GM19438 (cell line): ENCODE data around the gene HDDC3.
"Not testable (repeated sequence)": the region's sequence is repeated elsewhere in the genome, so short reads cannot be mapped to it uniquely, and the experiment has no call there.

Source experiments
- ATAC-seq: cut with Tn5 transposase; IDR thresholded peaks from one replicate; pipeline ENCODE4 v1.9.1; 2021; ENCODE audit warnings: low read depth; ENCODE audit not compliant: unreplicated experiment

The HDDC3 gene

DNA sequence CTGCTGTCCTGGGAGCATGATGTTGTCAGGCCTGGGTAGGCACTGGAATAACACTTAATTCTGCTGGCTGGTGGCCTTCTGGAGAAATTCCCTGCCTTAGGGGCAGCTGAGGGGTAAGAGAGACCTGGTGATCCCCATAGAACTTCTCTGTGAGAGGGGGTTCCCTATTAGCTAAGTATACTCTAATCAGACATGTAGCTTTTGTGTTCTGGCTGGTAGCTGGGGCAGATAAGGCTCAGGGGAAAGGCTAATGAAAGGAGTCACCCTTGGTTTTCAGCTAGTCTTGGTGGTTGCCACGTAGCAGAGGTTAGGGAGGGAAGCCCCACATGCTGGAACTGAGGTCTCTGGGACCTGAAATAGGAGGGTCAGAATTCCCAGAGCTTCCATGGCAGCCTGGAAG, 952 bp upstream of the HDDC3 start:
- ATAC-seq, result no peak

DNA sequence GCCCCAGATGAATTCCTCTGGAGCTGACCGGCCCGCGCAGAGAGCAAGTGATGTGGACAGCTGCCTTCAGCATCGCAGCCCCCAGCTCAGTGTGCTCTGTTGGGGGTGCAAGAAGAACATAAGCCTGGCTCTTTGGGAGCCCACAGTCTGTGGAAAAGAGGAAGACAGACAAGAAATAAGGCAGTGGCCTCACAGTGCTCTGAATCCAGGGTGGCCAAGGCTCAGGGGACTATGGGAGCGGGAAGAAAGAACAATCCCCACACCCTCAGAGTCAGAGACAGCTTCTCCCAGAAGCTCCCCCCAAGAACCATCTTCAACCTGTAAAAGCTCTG, 277 bp upstream of the HDDC3 start:
- no peak for ATAC-seq

DNA sequence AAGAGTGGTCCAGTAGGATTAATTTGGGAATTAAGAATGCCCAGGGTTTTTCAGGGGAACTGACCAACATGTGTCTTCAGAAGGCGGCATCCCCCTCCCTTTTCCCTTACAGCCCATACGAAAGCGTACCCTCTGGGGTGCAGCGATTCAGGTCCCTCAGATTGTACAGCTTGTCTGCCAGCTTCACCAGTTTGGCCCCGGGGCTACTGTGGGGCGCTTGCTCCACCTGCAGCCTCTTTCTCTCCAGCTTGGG, 848 bp downstream of the HDDC3 start:
- ATAC-seq, result no peak

DNA sequence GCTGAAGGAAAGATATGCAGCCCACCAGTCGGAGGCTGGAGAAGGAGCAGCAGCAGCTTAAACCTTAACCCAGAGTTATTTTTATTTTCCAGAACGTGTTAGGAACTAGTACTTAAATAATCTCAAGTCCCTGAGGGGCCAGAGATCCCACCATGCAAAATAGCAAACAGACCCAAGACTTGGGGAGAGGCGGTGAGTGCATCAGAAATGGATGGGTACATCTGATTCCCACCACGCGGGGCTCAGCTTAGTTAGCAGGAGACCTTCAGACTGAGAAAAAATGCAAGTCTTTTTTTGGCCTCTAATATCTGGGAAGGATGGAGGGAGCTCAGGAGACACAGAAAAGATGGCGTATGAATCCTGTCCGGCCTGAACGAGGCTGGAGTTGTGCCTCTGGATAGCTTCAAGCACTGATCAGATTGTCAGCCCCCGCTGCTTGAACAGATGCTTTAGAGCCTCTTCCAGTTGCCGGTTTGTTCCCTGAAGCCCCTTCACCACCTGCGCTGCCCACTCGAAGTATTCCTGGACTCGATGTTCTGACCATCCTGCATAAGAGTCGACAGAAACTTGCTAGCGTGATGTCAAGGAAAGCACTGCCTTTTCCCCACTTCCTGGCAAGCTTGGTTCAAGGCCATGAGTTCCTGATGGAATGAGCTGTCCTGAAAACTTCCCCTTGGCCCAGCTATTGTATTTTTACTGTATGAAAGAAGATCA, 1.3 kb downstream of the HDDC3 start:
- no peak for ATAC-seq

DNA sequence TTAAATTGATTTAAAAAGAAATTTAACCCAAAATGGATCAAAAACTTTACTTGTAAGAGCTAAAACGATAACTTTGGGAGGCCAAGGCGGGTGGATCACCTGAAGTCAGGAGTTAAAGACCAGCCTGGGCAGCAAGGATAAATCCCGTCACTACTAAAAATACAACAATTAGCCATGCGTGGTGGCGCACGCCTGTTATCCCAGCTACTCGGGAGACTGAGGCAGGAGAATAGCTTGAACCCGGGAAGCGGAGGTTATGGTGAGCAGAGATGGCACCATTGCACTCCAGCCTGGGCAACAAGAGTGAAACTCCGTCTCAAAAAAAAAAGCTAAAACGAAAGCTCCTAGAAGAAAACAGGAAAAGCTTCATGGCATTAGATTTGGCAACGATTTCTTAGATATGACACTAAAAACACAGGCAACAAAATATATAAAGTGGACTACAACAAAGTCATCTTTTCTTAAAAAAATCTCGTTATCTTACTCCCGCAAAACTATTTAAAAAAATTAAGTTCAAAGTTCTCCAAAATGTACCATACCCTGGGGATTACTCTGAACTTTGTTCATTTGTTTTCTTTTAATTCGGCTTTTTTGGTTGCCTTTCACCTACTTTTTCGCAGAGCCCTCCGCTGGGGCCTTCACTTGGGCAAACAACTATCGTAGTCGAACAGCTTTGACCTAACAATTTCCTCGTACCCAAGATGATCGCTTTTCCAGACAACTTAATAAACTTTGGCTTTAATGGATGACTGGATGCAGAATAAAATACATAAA, 2.9 kb downstream of the HDDC3 start:
- no peak for ATAC-seq

DNA sequence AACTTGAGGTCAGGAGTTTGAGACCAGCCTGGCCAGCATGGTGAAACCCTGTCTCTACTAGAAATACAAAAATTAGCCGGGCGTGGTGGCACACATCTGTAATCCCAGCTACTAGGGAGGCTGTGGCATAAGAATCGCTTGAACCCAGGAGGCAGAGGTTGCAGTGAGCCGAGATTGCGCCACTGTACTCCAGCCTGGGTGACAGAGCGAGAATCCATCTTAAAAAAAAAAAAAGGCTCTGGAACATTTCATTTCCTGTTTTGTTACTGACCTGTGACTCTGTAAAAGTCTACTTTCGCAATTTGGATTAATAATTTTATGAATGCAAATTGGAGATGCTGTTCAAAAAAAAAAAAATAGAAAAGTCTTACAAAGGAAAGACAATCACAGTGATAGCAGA, 4.2 kb downstream of the HDDC3 start:
- ATAC-seq, result not testable (repeated sequence)

DNA sequence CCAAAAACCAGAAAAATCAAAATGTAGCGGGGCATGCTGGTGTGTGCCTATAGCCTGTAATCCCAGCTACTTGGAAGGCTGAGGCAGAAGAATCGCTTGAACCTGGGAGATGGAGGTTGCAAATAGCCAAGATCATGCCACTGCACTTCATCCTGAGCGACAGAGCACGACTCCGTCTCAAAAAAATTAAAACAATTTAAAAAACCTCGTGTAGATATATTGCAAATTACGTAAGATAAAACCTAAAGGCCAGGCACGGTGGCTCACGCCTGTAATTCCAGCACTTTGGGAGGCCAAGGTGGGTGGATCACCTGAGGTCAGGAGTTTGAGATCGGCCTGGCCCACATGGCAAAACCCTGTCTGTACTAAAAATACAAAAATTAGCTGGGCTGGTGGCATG, 5.6 kb downstream of the HDDC3 start:
- ATAC-seq, result not testable (repeated sequence)

DNA sequence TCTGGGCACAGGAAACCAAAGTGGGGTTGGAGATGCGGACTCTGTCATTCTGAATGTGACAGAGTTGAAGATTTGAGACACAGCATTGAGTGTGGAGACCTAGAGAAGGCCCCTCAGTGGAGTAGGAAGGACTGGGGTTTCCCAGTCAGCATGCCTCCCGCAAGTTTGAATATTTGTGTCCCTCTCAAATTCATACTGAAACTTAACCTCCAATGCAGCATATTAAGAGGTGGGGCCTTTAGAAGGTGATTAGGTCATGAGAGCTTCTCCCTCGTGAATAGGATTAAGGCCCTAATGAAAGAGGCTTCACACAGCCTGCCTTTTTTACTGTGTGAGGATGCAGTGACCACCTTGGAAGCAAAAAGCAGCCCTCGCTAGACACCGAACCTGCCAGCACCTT, 8.0 kb downstream of the HDDC3 start:
- peak; percentile 50 for ATAC-seq

DNA sequence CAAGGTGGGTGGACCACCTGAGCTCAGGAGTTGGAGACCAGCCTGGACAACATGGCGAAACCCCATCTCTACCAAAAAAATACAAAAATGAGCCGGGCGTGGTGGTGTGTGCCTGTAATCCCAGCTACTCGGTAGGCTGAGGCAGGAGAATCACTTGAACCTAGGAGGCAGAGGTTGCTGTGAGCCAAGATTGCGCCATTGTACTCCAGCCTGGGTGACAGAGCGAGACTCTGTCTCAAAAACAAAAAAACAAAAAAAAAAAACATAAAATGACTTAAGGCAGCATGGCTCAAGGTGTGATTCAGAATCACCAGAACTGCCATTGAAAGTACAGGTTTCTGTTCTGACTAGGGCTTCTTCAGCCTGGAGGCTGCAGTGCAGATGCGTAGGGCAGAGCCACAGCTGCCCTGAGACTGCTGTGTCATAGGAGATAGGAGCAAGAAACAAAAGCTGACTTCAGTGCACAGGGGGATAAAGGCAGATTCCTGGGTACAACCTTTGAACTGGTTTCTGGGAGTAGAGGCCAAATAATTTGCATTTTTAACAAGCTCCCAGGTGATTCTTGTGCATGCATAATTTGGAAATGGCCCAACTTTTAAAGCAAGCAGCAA, 9.5 kb downstream of the HDDC3 start:
- peak; percentile 83 for ATAC-seq

DNA sequence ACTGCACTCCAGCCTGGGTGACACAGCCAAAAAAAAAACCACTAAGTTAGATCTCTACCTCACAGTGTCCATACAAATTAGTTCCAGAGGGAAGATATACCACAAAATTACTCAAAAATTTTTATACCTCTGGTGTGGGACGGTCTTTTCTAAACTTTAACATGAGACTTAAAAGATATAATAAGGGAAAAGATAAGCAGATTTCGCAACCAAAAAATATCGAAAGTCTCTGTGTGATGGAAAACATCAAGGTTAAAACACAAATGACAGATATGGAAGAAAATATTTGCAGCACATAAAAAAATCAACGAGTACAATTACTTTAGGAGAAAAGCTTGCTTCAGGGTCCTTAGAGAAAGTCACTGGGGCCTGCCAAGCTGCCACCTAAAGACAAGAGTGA, 10.5 kb downstream of the HDDC3 start:
- ATAC-seq, result no peak

DNA sequence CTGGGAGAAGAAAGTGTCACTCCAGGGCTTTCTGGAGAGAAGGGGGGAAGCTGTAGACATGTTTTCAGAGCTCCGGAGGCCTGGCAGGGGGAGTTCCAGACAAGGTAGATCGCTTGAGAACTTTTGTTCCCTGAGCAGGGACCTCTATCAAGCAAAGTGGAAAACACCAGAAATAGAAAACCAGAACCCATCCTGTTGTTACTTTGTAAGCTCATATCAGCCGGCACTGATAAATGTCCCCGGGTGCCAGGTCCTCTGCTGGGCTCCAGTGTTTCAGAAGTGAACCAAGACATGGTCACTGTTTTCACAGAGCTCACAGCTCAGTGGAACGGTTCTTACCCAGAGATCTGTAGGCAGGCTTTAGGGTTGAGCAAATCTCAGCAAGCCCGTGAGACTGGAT, 13.5 kb downstream of the HDDC3 start:
- ATAC-seq, result no peak

DNA sequence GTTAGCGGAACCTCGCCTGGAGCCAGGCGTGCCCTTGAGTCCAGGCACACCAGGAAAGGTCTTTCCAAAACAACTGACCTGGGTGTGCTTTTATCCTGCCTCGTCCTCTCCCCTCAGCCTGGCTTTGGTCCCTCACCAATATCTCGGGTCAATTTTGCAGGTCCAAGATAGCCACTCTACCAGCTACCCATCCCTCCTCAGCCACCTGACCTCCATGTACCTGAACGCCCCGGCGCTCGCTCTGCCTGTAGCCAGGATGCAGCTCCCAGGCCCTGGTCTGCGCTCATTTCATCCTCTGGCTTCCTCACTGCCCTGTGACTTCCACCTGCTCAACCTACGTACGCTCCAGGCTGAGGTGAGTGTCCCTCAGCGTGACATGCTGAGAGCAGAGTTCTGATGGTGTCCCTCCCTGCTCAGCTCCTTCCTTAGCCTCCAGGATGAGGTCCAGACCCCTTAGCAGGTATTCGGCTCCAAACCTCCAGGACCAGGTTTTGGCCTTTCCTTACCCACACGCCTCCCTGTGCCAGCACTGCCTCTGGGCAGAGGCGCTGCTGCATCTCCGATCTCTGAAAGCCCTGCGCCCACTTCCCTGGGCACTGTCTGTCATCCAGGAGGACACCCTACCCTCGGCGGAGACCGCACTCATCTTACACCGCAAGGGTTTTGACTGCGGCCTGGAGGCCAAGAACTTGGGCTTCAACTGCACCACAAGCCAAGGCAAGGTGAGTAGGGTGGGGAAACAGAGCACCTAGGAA, 14.1 kb downstream of the HDDC3 start:
- ATAC-seq, result no peak

DNA sequence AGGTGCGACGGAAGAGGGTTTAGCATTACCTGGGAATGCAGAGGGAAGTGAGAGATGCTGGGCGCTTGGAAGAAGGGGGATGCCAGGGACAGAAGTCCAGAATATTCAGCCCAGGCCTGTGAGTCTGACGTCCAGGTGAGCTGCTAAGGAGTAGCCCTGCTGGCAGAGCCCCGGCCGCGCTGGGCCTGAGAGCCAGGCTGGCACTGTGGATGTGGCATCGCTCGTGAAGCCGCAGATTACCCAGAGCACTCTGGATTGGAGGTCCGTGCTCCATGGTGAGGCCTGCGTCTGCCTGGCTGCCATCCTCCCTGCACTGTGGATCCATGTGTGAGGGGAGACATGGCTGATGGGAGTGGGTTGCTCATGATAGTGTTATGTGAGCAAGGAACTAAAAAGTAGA, 14.8 kb downstream of the HDDC3 start:
- ATAC-seq, result no peak

DNA sequence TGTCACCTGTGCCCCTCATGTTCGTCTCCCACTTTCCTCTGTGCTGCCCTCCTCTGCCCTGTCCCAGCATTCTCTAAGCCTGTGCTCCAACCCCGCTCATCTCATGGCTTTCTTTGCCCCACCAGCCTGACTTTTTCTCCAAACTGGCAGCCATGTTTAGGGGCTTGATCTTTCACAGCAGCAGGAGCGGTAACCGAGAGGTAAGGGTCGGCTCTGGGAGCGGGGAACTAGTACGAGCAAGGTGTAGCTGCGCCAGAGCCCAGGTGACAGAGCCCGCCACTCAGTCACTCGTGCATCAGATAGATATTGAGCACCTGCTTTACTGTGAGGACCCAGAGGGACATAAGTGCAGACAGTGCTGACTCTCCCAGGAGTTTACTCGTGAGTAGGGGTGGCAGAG, 15.9 kb downstream of the HDDC3 start:
- ATAC-seq, result no peak

DNA sequence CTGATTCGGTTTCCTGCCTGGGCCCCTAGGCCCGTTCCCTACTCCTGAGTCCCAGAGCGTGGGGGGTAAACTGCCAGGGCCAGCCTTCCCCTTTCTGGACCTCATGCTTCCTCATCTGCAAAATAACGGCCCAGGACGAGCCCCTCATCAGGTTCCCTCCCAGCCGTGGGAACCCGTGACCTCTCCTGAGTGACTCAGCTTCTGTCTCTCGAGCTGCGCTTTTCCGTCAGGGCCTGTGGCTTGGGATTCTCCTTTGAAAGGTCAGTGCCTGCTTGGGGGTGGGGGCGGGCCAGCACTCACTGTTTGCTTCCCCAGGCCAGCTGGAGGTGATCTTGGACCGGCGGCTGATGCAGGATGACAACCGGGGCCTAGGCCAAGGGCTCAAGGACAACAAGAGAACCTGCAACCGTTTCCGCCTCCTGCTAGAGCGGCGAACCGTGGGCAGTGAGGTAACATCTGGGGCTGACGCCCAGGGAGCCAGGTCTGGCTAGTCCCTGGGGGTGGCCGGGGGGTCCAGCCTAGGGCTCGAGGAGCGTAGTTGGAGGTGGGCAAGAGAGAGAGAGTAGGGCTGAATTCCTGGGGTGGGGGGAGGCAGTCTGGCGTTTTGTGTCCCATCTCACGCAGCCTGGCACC, 16.4 kb downstream of the HDDC3 start:
- ATAC-seq, result no peak

DNA sequence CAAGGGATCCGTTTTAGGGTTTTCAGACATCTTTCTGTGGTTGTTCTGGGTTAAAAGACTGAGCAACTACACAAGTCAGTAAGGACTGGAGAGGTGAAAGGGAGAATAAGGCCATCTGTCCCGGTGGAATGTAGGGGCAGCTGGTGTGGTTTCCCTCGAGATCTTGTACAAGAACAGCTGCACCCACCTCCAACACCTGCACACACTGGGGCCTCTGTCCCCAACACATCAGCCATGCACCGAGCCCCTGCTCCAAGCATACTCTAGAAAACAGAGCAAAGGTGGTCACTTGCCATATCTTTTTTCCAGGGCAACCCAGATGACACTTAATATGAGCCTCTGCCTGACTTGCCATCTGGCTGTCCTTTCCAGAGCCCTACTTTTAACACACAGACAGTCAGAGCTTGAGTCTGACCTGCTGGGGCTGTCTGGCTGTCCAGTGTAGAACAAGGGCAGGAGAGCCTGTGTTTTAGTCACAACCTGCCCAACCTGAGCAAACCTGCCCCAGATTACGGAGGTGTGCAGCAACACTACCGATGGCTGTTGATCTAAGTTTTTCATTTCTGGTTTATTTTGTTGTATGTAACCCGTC, 17.0 kb downstream of the HDDC3 start:
- ATAC-seq, result peak; percentile 69

DNA sequence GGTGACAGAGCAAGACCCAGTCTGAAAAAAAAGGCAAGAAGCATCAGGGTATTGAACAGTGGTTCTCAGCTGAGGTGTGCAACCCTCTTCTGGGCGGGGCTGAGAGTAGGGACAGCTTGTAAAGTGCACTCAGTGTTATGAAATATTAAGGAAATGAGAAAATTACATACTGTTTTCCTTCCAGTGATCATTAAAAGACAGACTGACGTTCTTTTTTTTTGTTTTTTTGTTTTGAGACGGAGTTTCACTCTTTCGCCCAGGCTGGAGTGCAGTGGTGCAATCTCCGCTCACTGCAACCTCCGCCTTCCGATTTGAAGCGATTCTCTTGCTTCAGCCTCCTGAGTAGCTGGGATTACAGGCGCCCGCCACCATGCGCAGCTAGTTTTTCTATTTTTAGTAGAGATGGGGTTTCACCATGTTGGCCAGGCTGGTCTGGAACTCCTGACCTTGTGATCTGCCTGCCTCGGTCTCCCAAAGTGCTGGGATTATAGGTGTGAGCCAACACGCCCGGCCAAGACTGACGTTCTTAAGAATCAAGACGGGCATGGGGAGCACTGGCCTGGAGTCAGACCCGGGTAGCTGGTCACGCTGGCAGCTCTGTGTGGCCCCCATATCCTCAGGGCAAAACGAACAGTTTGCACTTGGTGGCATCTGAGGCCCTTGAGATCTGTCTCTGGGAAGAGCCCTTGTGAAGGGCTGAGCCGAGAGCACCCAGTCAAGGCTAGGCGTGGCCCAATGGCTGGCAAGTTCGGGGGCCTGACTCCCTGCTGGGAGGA, 17.9 kb downstream of the HDDC3 start:
- no peak for ATAC-seq

DNA sequence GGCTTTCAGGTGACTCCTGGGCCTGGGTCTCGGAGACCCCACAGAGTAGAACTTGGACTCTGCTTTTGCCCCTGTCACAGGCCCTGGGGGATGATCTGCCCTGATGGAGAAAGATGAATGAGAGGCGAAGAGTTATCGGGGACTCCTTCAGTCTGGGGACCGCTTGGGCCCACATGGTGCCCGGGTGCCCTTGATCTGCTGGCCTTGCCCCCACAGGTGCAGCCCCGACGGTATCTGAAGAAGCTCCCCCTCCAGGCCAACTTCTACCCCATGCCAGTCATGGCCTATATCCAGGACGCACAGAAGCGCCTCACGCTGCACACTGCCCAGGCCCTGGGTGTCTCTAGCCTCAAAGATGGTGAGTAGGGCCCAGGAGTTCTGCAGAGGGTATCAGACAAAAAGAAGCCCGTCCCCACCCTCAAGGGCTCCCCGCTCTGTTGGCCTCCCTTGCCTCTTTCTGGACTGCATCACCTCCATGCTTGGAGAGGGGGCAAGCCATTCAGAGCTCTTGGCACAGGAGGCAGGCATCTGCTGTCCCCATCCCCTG, 18.9 kb downstream of the HDDC3 start:
- no peak for ATAC-seq

DNA sequence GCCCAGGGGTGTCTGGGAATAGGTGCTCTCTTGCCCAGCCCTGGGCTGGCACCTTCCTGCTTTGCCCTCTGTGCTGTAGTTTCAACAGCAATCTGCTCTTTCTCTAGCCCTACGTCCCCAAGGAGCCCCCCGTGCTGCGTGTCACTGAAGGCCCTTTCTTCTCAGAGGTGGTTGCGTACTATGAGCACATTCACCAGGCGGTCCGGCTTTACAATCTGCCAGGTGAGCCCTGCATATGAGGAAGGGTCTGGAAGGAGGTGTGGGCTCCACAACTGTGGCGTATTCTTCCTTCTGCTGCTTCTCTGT, 19.6 kb downstream of the HDDC3 start:
- no peak for ATAC-seq
